SK-N-SH (cell line): Measurements from ENCODE around the gene MAPK13. TPM values are rescaled to one million over a fixed set of nuclear protein-coding genes. Genes with fewer than 3 reads are reported as not detected.

ENCODE experiments used
- CTCF ChIA-PET: fragments of 300-600, 350-600 bp; formaldehyde crosslinking; extraction: SDS; loops from one replicate; lab custom pipeline; 2021; lab: Yijun Ruan, JAX
- POLR2A ChIA-PET: fragments of 350-600 bp; sonication (Branson Sonifier 250); formaldehyde crosslinking; extraction: SDS; loops from one replicate; lab custom pipeline; 2020; ENCODE audit warnings: antibody characterized with exemption, inconsistent platforms; lab: Yijun Ruan, JAX
- DNase-seq: peaks from one replicate; pipeline ENCODE4 v3.0.0; 2012
- H2AFZ ChIP-seq: fragments of 200-600 bp; sonication (generic); 2 replicates; pipeline ENCODE4 v1.8.1; 2016; ENCODE audit warnings: antibody characterized with exemption, mild to moderate bottlenecking, low read depth
- H3F3A ChIP-seq: fragments of 200-600 bp; sonication (generic); replicated peaks from 2 replicates; pipeline ENCODE3; 2016; ENCODE audit warnings: antibody characterized with exemption, mild to moderate bottlenecking; ENCODE audit not compliant: insufficient read depth
- H3K27ac ChIP-seq, 2 experiments: fragments of 200-500 bp in 1 of 2; fragments of 200-600 bp in 1 of 2; sonication (Bioruptor generic) in 1 of 2; sonication (generic), shearing (Covaris generic) in 1 of 2; 2 replicates each; pipeline versions ENCODE4 v1.5.1 to v1.6.1; 2014 to 2016; ENCODE audit warnings: low read depth in 2 of 2, inconsistent platforms in 1 of 2, low read length in 1 of 2, mild to moderate bottlenecking in 1 of 2, mixed read lengths in 1 of 2
- H3K27me3 ChIP-seq: fragments of 200-600 bp; sonication (generic), shearing (Covaris generic); 2 replicates; pipeline ENCODE4 v1.6.1; 2016; ENCODE audit warnings: mixed run types; ENCODE audit not compliant: insufficient read depth
- H3K36me3 ChIP-seq, 2 experiments: fragments of 200-500 bp in 1 of 2; fragments of 200-600 bp in 1 of 2; sonication (Bioruptor generic) in 1 of 2; sonication (generic) in 1 of 2; replicated peaks in 1 of 2; 2 replicates each; pipeline versions ENCODE3 to v1.5.1; 2014 to 2016; ENCODE audit warnings: low read length in 1 of 2, mild to moderate bottlenecking in 1 of 2; ENCODE audit not compliant: insufficient read depth in 2 of 2, control insufficient read depth in 1 of 2
- H3K4me1 ChIP-seq, 2 experiments: fragments of 200-500 bp in 1 of 2; fragments of 200-600 bp in 1 of 2; sonication (Bioruptor generic) in 1 of 2; sonication (generic), shearing (Covaris generic) in 1 of 2; 2 replicates each; pipeline versions ENCODE4 v1.5.1 to v1.6.1; 2014 to 2016; ENCODE audit warnings: low read depth in 1 of 2, low read length in 1 of 2, mixed run types in 1 of 2; ENCODE audit not compliant: insufficient read depth in 2 of 2, control insufficient read depth in 1 of 2
- H3K4me2 ChIP-seq: fragments of 200-600 bp; sonication (generic), shearing (Covaris generic); 2 replicates; pipeline ENCODE4 v1.6.1; 2017; ENCODE audit warnings: mixed run types
- H3K4me3 ChIP-seq, 2 experiments: fragments of 200-500 bp in 1 of 2; fragments of 200-600 bp in 1 of 2; sonication (Bioruptor generic) in 1 of 2; sonication (generic), shearing (Covaris generic) in 1 of 2; 2 replicates each; pipeline versions ENCODE4 v1.5.1 to v1.8.1; 2014 to 2016; ENCODE audit warnings: low read depth in 2 of 2, inconsistent platforms in 1 of 2, low read length in 1 of 2, mild to moderate bottlenecking in 1 of 2, mixed read lengths in 1 of 2, moderate library complexity in 1 of 2
- H3K79me2 ChIP-seq: fragments of 200-600 bp; sonication (generic); 2 replicates; pipeline ENCODE4 v1.8.1; 2017; ENCODE audit warnings: mild to moderate bottlenecking; ENCODE audit not compliant: insufficient read depth
- H3K9ac ChIP-seq: fragments of 200-600 bp; sonication (generic); 2 replicates; pipeline ENCODE4 v1.6.1; 2017; ENCODE audit warnings: mixed run types
- H3K9me2 ChIP-seq: fragments of 200-600 bp; sonication (generic); 2 replicates; pipeline ENCODE4 v1.6.1; 2017; ENCODE audit warnings: mixed run types
- H3K9me3 ChIP-seq: fragments of 200-600 bp; sonication (generic); 2 replicates; pipeline ENCODE4 v1.6.1; 2017; ENCODE audit warnings: mixed run types, mild to moderate bottlenecking, moderate library complexity
- H4K20me1 ChIP-seq: fragments of 200-600 bp; sonication (generic); 2 replicates; pipeline ENCODE4 v1.6.1; 2017; ENCODE audit warnings: mild to moderate bottlenecking, mixed run types; ENCODE audit not compliant: insufficient read depth
- CTCF ChIP-seq: fragments of 200-600 bp; sonication (generic); IDR thresholded peaks from 2 replicates; pipeline ENCODE4 v1.6.1; 2017; ENCODE audit warnings: antibody characterized with exemption, mild to moderate bottlenecking, moderate library complexity
- FOXJ3 ChIP-seq: sonication (generic); formaldehyde crosslinking; IDR thresholded peaks from 2 replicates; pipeline ENCODE4 v1.5.1; 2020; ENCODE audit warnings: mild to moderate bottlenecking, missing genetic modification reagents
- FOXM1 ChIP-seq: IDR thresholded peaks from 2 replicates; pipeline ENCODE4 v1.4.0; 2012; ENCODE audit warnings: low read depth, mild to moderate bottlenecking
- GABPA ChIP-seq: IDR thresholded peaks from 2 replicates; pipeline ENCODE4 v1.4.0; 2012; ENCODE audit warnings: low read depth, mild to moderate bottlenecking
- GATA2 ChIP-seq: sonication (generic); formaldehyde crosslinking; IDR thresholded peaks from 2 replicates; pipeline ENCODE4 v1.5.0; 2020; ENCODE audit warnings: mild to moderate bottlenecking, missing genetic modification reagents
- IRF3 ChIP-seq: fragments of 150-350 bp; IDR thresholded peaks from 2 replicates; pipeline ENCODE4 v1.6.1; 2016; ENCODE audit warnings: mild to moderate bottlenecking, low read depth, low read length
- JUND ChIP-seq: IDR thresholded peaks from 2 replicates; pipeline ENCODE4 v1.4.0; 2012
- MEF2A ChIP-seq: IDR thresholded peaks from 2 replicates; pipeline ENCODE4 v1.4.0; 2012; ENCODE audit warnings: low read depth, borderline replicate concordance
- NFIC ChIP-seq: IDR thresholded peaks from 2 replicates; pipeline ENCODE4 v1.4.0; 2012; ENCODE audit warnings: borderline replicate concordance
- NRF1 ChIP-seq: IDR thresholded peaks from 2 replicates; pipeline ENCODE4 v1.6.1; 2012; ENCODE audit warnings: low read depth, mild to moderate bottlenecking, low read length
- PBX3 ChIP-seq: IDR thresholded peaks from 2 replicates; pipeline ENCODE4; 2012
- RCOR1 ChIP-seq: fragments of 150-350 bp; IDR thresholded peaks from 2 replicates; pipeline ENCODE4 v1.6.1; 2017; ENCODE audit warnings: antibody characterized with exemption, low read length
- REST ChIP-seq: IDR thresholded peaks from 2 replicates; pipeline ENCODE4 v1.6.1; 2012; ENCODE audit warnings: mild to moderate bottlenecking, low read depth, low read length, moderate library complexity
- RFX5 ChIP-seq: IDR thresholded peaks from 2 replicates; pipeline ENCODE4 v1.6.1; 2012; ENCODE audit warnings: mild to moderate bottlenecking, improper control_type of control experiment, low read length
- RXRA ChIP-seq: IDR thresholded peaks from 2 replicates; pipeline ENCODE4 v1.4.0; 2012; ENCODE audit warnings: low read depth, mild to moderate bottlenecking, borderline replicate concordance
- SMC3 ChIP-seq: IDR thresholded peaks from 2 replicates; pipeline ENCODE4 v1.6.1; 2012; ENCODE audit warnings: low read depth, low read length, improper control_type of control experiment
- TCF12 ChIP-seq: IDR thresholded peaks from 2 replicates; pipeline ENCODE4 v1.4.0; 2012
- USF1 ChIP-seq: IDR thresholded peaks from 2 replicates; pipeline ENCODE4 v1.4.0; 2012; ENCODE audit warnings: low read depth, borderline replicate concordance
- YY1 ChIP-seq: IDR thresholded peaks from 2 replicates; pipeline ENCODE4 v1.4.0; 2012; ENCODE audit warnings: low read depth, mild to moderate bottlenecking
- WGBS: methylation state at CpG from one replicate; pipeline ENCODE4 v1.1.6; 2017; ENCODE audit warnings: low lambda C conversion rate; 5-methylcytosine and 5-hydroxymethylcytosine counted together
- polyA plus RNA-seq, 3 experiments: library from polyadenylated mRNA; depleted of rRNA; stranded (reverse); fragments of >200 nt; gene quantifications; 2 replicates each; pipeline ENCODE4 v1.2.3, GENCODE V29; 2012

MAPK13 gene
- polyA plus RNA-seq, 1 of the 3 experiments (the other 2 are of a cell fraction), result 2.3 TPM

- H3K4me2 ChIP-seq, result no peak overlapping the region
- no peak overlapping the region for H3K4me3 ChIP-seq
- no peak overlapping the region for H3K9ac ChIP-seq
- no peaks in the 10 kb centered on the region for H3K9me3 ChIP-seq
- ChIA-PET POLR2A (no interaction called here), CTCF (interaction anchor here (1.1 to 3.3 kb wide), 2 partner anchors 30 to 158 kb away, joined by 4 to 17 read pairs; no protein-coding TSS in a partner anchor)
- H3K79me2 ChIP-seq, result no peaks in the 10 kb centered on the region
- TF ChIP-seq PBX3 (no peak), NRF1 (no peak), FOXM1 (no peak), SMC3 (no peak), USF1 (no peak), GATA2 (CRISPR knock-in tag) (no peak), RFX5 (no peak), MEF2A (no peak), FOXJ3 (no peak), GABPA (no peak), NFIC (no peak), TCF12 (no peak), CTCF (no peak), REST (no peak), RCOR1 (no peak), RXRA (no peak), YY1 (no peak), JUND (no peak), IRF3 (no peak)
- H3K27ac ChIP-seq, result no peak overlapping the region
- WGBS, result 85% methylated on average over 6 of the region's 8 CpGs
- H3K27me3 ChIP-seq, result no peaks in the 10 kb centered on the region
- DNase-seq, result no peak
- no peaks in the 10 kb centered on the region for H3K36me3 ChIP-seq
- no peaks in the 10 kb centered on the region for H3K9me2 ChIP-seq
- H4K20me1 ChIP-seq, result no peaks in the 10 kb centered on the region
- no peak overlapping the region for H2AFZ ChIP-seq
- H3K4me1 ChIP-seq, result peaks cover 0 to 29% of the 10 kb centered on the region in 2 experiments; a peak in 1 of 4 replicates
- H3F3A ChIP-seq, result peaks cover 4% of the 10 kb centered on the region
Observed at GRCh38 chr6:36125575-36125974, 4.7 kb upstream of the MAPK13 start.
